Stimulated activated CD8-positive, alpha-beta memory T cell treated with anti-CD3 and anti-CD28 coated beads, Interleukin-15, amount 100 ng/mL, for 24 hours (primary cell): ENCODE results near the gene TBCB.

ENCODE experiments used
- DNase-seq: peaks from one replicate; pipeline ENCODE4 v3.0.0-alpha.2; 2020; ENCODE audit warnings: low read depth

Gene TBCB

GRCh38 chr19:36136964-36137686 is 21.9 kb downstream of the TBCB start:
- no peak for DNase-seq

DNA sequence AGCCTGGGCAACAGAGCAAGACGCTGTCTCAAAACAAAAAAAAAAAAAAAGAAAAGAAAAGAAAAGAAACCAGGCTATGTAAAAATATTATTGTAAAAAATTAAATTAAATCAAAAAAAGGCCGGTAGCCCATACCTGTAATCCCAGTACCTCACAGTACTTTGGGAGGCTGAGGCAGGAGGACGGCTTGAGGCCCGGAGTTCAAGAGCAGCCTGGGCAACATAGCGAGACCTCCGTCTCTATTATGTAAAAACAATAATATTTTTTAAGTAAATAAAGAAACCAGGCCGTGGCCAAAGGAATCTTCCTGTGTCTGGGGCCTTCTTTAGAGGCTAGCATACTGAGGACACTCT is 23.8 kb downstream of the TBCB start:
- DNase-seq: no peak

GRCh38 chr19:36139473-36140303 is 24.4 kb downstream of the TBCB start, which contains the start of gene CAPNS1:
CAPNS1 (plus strand) TSS chr19:36140066; CDS start chr19:36141012, 946 bp downstream.
- peak; percentile 88 for DNase-seq

DNA sequence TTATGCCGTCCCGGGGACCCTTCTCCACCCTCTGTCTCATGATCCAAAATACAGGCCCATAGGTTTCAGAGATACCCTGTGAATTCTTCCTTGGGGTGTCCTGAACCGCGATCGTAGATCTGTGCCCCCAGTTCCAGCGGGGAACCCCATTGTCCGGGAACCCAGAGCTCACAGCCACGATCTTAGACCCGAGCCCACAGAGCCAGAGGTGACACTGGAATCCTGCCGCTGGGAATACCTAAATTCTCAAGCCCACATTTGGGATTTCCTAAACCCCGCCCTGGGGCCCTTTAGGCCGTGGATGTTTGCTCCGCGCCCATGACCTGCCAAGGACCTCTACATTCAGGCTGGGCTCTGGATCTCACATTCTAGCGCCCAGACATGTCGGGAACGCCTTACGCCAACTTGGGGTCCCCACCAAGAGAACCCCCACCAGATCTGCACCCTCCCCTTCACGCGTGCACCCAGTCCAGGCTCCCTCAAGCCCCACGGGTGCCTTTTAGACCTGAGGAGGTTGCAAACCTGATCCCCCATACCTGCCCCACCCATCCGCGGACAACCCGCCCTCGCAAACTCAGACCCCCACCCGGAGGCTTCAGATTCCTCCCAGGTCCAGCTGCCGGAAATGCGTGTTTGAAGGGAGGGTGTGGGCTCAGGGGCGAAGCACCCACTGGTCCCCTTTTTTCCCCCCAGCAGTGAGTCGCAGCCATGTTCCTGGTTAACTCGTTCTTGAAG is 25.2 kb downstream of the TBCB start:
- no peak for DNase-seq

DNA sequence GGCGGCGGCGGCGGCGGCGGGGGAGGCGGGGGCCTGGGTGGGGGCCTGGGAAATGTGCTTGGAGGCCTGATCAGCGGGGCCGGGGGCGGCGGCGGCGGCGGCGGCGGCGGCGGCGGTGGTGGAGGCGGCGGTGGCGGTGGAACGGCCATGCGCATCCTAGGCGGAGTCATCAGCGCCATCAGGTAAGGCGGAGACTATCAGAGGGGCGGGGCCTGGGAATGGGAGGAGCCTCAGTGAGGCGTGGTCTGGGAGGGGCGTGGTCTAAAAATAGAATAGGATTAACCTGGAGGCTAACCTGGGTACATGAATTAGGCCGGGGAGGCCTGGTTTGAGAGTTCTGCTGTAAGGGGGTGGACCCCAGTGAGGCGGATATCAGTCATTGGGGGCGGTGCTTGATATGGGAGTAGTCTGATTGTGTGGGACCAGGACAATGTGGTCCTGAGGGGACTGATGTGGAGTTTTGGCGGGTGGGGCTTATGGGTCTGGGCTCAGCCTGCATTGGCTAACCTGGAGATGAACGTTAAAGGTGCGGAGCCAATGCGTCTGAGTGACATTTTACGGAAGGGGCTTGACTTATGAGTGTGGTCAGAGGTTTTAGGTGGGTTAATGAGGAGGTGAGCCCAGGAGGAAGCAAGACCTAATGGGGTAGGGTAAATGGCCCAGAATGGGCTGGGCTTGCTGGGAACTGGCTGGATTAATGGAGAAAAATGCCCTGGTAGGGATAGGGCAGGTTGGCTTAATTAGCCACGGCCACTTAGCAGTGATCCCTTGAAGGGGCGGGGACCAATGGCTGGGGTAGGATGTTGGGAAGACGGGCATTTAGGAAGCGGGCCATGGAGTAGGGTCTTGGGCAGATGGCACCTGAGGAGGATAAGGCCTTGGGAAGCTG is 26.0 kb downstream of the TBCB start:
- peak; percentile 83 for DNase-seq

- no peak for DNase-seq
These were observed 26.8 kb downstream of the TBCB start for GRCh38 chr19:36142046-36142445.

GRCh38 chr19:36142496-36142895 is 27.2 kb downstream of the TBCB start:
- DNase-seq: no peak

DNA sequence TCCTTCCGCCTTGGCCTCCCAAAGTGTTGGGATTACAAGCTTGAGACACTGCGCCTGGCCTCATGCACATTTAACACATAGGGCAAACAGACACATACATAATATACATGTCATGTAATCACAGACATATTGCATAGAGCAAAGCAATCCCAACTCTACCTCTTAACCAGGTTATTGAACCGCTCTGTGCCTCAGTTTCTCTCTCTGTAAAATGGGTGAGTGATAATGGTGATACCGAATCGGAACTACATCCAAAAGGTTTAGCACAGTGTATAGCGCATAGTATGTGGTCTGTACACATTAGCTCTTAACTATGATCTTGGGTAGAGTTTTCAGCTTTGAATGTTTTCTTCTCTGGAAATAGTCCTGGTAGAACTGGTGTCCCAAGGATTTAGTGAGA is 29.4 kb downstream of the TBCB start:
- DNase-seq: no peak

DNA sequence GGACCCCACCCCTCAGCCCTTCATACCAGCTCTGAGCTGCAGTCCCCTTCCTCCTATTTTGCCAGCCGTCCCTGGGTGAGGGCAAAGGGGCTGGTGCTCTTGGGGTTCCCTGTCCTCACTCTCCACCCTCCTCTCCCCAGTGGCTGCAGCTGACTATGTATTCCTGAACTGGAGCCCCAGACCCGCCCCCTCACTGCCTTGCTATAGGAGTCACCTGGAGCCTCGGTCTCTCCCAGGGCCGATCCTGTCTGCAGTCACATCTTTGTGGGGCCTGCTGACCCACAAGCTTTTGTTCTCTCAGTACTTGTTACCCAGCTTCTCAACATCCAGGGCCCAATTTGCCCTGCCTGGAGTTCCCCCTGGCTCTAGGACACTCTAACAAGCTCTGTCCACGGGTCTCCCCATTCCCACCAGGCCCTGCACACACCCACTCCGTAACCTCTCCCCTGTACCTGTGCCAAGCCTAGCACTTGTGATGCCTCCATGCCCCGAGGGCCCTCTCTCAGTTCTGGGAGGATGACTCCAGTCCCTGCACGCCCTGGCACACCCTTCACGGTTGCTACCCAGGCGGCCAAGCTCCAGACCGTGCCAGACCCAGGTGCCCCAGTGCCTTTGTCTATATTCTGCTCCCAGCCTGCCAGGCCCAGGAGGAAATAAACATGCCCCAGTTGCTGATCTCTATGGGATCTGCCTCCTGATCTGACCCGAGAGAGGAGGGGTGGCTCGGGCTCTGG is 34.6 kb downstream of the TBCB start:
- DNase-seq: no peak

- DNase-seq: no peak
These were observed 35.3 kb downstream of the TBCB start for GRCh38 chr19:36150586-36150985.

DNA sequence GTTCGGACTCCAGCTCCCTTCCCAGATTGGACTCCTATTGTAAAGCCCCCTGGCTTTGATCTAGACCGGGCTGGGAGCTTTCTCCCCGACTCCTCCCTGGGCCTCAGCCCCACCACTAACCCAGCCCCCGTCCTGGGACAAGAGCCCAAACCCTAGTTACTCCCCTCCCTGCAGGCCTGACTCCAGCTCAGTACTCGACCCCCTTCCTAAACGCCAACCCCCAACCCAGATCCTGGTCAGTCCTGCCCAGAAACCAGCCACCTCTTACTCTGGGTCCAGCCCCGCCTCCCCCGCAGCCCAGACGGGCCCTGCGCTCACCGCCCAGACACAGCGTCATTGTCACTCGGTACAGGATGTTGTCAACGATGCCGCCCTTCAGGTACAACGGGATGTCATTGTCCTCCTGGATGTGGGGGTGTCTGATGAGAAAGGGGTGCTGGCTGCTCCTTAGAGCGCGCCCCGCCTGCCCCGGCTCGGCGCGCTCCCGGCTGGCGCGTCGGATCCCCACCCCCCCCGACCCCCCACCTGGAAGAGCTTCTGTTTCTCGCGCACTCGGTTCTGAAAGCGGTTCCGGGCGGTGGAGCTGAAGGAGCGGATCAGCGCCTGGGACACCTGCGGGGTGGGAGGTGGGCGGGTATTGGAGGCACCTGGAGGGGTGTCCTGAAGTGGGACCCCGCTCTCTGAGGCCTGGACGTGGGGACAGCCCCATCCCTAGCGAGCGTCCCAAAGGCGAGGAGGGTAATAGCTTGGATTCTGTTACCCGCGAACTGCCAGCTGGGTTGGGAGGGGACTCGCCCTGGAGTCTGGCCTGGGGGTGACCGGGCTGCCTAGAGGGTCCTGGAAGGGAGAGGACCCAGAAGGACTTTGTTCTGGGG is 36.1 kb downstream of the TBCB start:
- DNase-seq: no peak

DNA sequence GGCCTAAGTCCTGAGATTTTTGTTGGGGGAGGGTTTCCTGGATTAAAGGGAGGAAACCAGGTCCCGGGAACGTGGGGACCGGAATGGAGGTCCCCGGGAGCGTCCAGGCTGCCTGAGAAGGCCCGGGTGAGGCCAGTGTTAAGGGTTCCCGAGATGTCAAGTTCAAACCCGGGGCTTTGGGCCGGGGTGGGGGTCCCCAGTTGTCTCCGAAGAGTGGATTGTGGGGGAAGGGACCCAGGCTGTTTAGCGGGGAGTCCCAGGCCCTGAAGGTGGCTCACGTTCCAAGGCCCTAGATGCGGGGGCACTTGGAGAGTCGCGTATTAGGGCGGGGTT is 36.7 kb downstream of the TBCB start:
- DNase-seq: no peak

DNA sequence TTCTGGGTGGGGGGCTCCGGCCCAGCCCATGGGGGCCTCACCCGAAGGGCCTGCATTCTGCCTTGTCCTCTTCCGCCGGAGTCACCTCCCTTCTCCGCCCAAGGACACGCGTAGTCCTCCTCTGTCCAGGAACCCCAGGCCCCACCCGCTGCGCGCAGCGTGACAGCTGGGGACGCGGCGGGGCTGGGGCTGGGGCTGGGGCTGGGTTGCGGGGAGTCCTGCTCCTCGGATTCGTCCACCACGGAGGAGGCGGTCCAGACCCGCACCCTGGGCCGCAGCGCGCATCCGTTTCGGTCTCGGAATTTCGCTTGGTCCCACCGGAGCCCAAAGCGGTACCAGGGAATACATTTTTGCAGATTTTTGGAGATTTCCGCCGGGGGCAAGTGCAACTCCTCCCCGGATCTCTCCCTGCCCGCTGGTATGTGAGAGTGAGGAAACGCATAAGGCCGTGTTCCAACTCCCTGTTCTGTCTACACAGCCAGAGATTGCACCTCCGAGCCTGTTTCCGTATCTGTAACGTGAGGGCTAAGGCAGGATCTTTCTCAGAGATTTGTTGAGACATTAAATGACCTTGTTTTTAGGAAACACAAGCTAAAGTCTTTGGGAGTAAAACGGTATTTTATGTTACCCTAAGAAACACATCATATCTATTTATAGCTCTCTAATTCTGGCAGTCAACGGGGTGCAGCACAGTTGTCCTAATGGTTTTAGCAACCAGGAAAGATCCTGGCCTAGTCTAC is 37.3 kb downstream of the TBCB start, which contains the start of gene COX7A1:
COX7A1 (minus strand) TSS at position 96 of the 740 bp plus-strand sequence; CDS start at position 56, 40 bp downstream.
- DNase-seq: no peak

GRCh38 chr19:36153126-36153525 is 37.9 kb downstream of the TBCB start:
- DNase-seq: no peak

DNA sequence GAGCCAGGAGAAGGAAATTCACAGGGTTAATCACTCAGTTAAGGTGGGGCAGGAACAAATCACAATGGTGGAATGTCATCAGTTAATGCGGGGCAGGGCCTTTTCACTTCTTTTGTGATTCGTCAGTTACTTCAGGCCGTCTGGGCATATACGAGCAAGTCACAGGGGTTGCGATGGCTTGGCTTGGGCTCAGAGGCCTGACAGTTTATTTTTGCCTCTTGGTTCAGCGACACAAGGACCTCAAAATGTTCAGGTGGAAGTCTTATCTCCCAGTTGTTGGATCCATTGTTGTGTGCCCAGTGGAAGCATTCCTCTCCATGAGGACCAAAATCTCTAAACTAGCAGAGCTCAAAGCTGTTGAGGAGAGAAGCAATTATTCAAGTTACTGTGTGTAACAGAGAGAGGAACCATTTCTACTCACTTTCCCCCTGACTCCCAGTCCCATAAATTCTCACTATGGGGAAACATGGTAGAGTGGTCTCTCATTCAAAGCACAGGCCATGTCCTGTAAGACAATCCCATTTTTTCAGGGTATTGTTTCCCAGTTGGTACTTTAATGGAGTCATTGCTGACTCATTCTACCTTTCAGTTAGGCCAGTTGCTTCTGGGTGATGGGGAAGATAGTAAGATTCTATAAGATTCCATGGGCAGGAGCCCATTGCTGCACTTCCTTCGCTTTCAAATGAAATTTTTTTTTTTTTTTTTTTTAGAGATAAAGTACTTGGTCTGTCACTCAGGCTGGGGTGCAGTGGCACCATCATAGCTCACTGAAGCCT is 45.7 kb downstream of the TBCB start:
- DNase-seq: no peak

DNA sequence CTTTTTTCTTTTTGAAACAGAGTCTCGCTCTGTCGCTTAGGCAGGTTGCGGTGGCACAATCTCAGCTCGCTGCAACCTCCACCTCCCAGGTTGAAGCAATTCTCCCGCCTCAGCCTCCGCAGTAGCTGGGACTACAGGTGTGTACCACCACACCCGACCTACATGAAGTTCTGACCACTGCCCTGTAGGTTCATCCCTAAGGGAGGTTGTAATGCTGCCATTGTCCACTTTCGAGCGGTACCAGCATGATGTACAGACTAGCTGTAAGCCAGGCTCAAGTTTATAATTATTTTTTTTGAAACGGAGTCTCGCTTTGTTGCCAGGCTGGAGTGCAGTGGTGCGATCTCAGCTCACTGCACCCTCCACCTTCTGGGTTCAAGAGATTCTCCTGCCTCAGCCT is 48.5 kb downstream of the TBCB start:
- no peak for DNase-seq

DNA sequence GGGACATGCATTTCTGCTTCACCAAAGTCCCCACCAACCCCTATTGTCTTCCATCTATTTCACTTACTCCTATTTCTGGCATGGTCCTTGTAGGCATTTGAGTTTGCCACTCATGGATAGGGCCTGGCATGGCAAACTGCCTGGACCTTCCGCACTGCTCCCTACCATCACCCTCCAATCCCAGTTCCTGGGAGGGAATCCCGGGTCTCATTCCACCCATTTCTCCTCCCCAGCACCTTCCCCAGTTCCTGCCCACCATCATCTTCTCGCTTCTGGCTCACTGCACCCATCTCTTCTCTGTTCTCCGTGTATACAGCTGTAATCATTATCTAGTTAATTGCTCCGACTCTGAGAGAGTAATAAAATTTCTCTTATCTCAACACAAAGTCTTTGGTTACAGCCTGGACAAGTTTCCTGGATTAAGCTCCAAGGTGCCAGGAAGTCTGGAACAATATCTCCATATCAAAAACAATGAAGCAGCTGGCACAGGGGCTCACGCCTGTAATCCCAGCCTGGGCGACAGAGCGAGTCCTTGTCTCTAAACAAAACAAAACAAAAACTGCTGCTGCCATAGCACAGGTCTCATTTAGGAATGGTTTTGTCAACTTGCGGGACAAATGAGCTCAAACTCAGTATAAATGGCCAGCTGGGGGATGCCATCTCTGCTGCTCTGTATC is 54.0 kb downstream of the TBCB start:
- DNase-seq: no peak

DNA sequence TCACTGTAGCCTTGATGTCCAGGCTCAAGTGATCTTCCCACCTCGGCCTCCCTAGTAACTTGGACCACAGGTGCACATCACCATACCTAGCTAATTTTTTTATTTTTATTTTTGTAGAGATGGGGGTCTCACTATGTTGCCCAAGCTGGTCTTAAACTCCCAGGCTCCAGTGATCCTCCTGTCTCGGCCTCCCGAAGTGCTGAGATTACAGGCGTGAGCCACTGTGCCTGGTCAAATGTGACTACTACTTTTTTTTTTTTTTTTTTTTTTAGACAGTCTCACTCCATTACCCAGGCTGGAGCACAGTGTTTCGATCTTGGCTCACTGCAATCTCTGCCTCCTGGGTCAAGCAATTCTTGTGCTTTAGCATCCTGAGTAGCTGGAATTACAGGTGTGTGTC is 57.6 kb downstream of the TBCB start:
- DNase-seq: no peak
